ENCODE results near the gene CEL. TPM values are rescaled to one million over a fixed set of nuclear protein-coding genes. Genes with fewer than 3 reads are reported as not detected.

Gene CEL
- total RNA-seq, 2 donors from 2014 or later, result 1.7 to 3.3 TPM

DNA sequence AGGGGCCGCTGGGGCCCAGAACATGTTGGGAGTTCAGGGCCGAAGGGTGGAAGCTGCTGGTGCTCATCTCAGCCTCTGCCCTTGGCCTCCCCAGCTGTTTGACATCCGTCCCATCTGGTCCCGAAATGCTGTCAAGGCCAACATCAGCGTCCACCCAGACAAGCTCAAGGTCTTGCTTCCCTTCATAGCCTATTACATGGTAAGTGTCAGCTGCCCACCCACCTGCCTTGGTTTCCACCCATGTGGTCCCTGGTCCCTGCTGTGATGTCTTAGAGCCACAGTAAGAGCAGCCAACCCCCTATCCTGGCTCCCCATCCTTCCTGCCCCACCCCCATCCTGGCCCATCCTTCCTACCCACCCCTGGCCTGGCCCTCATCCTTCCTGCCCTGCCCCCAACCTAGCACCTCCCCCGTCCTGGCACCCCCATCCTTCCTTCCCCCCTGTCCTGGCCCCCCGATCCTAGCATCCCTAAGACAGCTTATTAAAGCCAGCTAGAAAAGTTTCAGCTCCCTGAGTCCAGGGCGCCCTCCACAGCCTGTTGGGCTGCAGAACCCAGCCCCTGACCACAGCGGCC lies 9.7 kb upstream of the CEL start:
- TF ChIP-seq, protein P1, sequence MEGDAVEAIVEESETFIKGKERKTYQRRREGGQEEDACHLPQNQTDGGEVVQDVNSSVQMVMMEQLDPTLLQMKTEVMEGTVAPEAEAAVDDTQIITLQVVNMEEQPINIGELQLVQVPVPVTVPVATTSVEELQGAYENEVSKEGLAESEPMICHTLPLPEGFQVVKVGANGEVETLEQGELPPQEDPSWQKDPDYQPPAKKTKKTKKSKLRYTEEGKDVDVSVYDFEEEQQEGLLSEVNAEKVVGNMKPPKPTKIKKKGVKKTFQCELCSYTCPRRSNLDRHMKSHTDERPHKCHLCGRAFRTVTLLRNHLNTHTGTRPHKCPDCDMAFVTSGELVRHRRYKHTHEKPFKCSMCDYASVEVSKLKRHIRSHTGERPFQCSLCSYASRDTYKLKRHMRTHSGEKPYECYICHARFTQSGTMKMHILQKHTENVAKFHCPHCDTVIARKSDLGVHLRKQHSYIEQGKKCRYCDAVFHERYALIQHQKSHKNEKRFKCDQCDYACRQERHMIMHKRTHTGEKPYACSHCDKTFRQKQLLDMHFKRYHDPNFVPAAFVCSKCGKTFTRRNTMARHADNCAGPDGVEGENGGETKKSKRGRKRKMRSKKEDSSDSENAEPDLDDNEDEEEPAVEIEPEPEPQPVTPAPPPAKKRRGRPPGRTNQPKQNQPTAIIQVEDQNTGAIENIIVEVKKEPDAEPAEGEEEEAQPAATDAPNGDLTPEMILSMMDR (conservative IDR thresholded peaks at IDR 0.05), result no peak
- Mint-ChIP-seq H3K4me1 (no peaks in the 10 kb centered on the region), H3K27ac (no peak overlapping the region), H3K36me3 (ENCODE audit: low read depth) (peaks cover 71% of the 10 kb centered on the region), H3K27me3 (ENCODE audit: insufficient read depth) (no peaks in the 10 kb centered on the region), H3K4me3 (no peak overlapping the region), H3K9me3 (no peaks in the 10 kb centered on the region)
- WGBS, 2 experiments (ENCODE audit: insufficient coverage in 1 of 2, insufficient read length in 1 of 2), result 96% methylated on average over 5 to 8 of the region's 9 CpGs
- no peak for DNase-seq
- Histone ChIP-seq H3K9ac (ENCODE audit: extremely low read depth, low read length, poor library complexity, severe bottlenecking) (no peak overlapping the region), H3K4me3 (ENCODE audit: low read length) (no peak overlapping the region), H3K9me3 (ENCODE audit: control insufficient read depth, low read length) (no peaks in the 10 kb centered on the region), H3K27ac (ENCODE audit: low read depth, low read length) (no peak overlapping the region), H3K4me1 (ENCODE audit: control insufficient read depth, insufficient read depth, low read length) (no peaks in the 10 kb centered on the region), H3K27me3 (ENCODE audit: control insufficient read depth, insufficient read depth, low read length, poor library complexity, severe bottlenecking) (no peaks in the 10 kb centered on the region), H3K36me3 (ENCODE audit: control insufficient read depth, insufficient read depth, low read length) (peaks cover 79% of the 10 kb centered on the region)

DNA sequence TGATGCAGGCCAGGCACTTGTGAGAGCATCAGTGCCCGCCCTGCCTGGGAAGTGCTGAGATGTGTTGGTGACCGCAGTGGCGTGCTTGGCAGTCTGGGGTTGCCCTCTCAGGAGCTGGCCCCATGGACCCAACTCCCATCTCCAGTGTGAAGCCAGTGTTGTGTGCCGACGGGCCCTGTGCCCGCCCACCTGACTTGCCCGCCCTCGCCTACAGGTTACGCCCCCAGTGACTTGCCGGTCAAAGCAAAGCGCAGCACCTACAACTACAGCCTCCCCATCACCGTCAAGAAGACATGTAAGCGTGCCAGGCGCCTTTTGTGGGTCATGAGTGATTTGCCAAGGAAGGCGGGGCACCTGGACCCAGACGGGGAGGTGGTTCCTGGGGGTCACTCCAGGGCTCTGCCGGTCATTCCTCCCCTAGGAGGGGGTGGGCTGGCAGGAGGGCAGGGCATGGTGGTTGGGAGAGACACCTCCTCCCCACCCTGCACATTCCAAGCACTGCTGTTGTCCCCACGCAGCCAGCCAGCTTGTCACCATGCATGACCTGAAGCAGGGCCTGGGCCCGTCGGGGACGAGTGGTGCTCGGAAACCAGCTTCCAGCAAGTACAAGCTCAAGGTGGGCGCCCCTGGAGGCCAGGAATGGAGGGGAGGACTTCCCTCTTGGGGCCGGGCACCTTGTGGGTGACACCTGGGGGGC lies 7.4 kb upstream of the CEL start:
- peaks cover 75% of the 10 kb centered on the region for H3K36me3 Mint-ChIP-seq (ENCODE audit: low read depth)
- Histone ChIP-seq H3K27me3 (ENCODE audit: control insufficient read depth, insufficient read depth, low read length, poor library complexity, severe bottlenecking) (no peaks in the 10 kb centered on the region), H3K27ac (ENCODE audit: low read depth, low read length) (no peak overlapping the region), H3K36me3 (ENCODE audit: control insufficient read depth, insufficient read depth, low read length) (peaks cover 67% of the 10 kb centered on the region), H3K4me1 (ENCODE audit: control insufficient read depth, insufficient read depth, low read length) (no peaks in the 10 kb centered on the region), H3K4me3 (ENCODE audit: low read length) (no peak overlapping the region), H3K9me3 (ENCODE audit: control insufficient read depth, low read length) (no peaks in the 10 kb centered on the region), H3K9ac (ENCODE audit: extremely low read depth, low read length, poor library complexity, severe bottlenecking) (no peak overlapping the region)
- TF ChIP-seq, protein P1 (conservative IDR thresholded peaks at IDR 0.05), result no peak
- peaks cover 7% of the 10 kb centered on the region for H3K4me1 Mint-ChIP-seq
- no peak overlapping the region for H3K27ac Mint-ChIP-seq
- H3K27me3 Mint-ChIP-seq (ENCODE audit: insufficient read depth), result peaks cover 14% of the 10 kb centered on the region
- WGBS, 2 experiments (ENCODE audit: insufficient coverage in 1 of 2, insufficient read length in 1 of 2), result 94 to 98% methylated on average over 10 to 24 of the region's 24 CpGs
- no peak for DNase-seq
- no peak overlapping the region for H3K4me3 Mint-ChIP-seq
- no peaks in the 10 kb centered on the region for H3K9me3 Mint-ChIP-seq

DNA sequence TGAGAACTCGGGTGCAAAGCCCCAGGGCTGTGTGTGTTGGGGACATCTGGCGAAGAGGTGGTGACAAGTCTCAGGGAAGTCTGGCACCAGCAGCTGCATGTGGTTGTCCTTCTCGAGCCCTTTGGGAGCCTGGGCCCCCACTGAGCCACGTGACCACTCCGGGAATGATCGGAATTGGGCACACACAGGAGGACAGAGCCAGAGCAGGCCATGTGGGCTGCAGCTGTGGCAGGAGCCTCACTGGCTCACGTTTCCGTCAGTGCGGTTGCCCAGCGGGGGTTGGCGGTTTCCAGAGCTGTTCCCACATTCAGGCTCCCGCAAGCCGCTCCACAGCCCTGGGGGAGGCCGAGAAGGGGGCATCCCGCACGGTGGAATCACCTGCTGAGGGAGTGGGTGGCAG lies 6.8 kb upstream of the CEL start:
- Mint-ChIP-seq H3K4me3 (no peak overlapping the region), H3K36me3 (ENCODE audit: low read depth) (peaks cover 68% of the 10 kb centered on the region), H3K9me3 (no peaks in the 10 kb centered on the region), H3K4me1 (peaks cover 13% of the 10 kb centered on the region), H3K27ac (no peak overlapping the region), H3K27me3 (ENCODE audit: insufficient read depth) (peaks cover 14% of the 10 kb centered on the region)
- TF ChIP-seq, protein P1 (conservative IDR thresholded peaks at IDR 0.05), result no peak
- Histone ChIP-seq H3K4me1 (ENCODE audit: control insufficient read depth, insufficient read depth, low read length) (no peaks in the 10 kb centered on the region), H3K27me3 (ENCODE audit: control insufficient read depth, insufficient read depth, low read length, poor library complexity, severe bottlenecking) (no peaks in the 10 kb centered on the region), H3K9me3 (ENCODE audit: control insufficient read depth, low read length) (no peaks in the 10 kb centered on the region), H3K9ac (ENCODE audit: extremely low read depth, low read length, poor library complexity, severe bottlenecking) (no peak overlapping the region), H3K27ac (ENCODE audit: low read depth, low read length) (no peak overlapping the region), H3K36me3 (ENCODE audit: control insufficient read depth, insufficient read depth, low read length) (peaks cover 61% of the 10 kb centered on the region), H3K4me3 (ENCODE audit: low read length) (no peak overlapping the region)
- no peak for DNase-seq
- WGBS, 2 experiments (ENCODE audit: insufficient coverage in 1 of 2, insufficient read length in 1 of 2), result 92 to 94% methylated on average over 16 of the region's 16 CpGs
